Measurements from ENCODE around the gene TRIM66. TPM values are rescaled to one million over a fixed set of nuclear protein-coding genes. Genes with fewer than 3 reads are reported as not detected.

TRIM66 gene
- total RNA-seq, 2 experiments from 2014 or later, result 4.4 to 19.0 TPM

DNA sequence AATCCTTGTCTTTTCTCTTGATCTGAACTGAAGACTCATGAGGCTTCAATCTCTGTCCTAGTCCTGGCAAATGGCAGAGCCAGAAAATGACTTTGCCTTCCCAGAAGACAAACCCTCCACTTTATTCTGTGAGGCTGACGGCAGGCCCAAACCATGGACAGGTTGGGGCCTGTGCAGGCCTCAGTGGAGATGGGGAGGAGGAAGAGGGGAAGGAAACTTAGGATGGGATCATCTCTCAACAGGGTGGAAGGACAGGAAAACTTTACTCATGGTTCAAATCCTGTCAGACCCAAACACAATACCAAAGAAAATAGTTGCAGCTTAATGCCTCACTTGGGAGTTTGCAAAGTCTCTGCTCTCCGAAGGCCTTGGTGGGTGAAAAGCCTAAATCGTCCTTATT, 10.0 kb upstream of the TRIM66 start:
- no TSS peak for BruUV-seq (replicated peaks)
- CTCF ChIA-PET (ENCODE audit: unreplicated experiment), result no interaction called here
- no peaks in the 10 kb centered on the region for H3K9me2 ChIP-seq (ENCODE audit: insufficient read depth, low read length)
- no peak for DNase-seq (ENCODE audit: low spot score)
- H3K9me3 ChIP-seq (ENCODE audit: low read length), result no peaks in the 10 kb centered on the region
- peaks cover 26% of the 10 kb centered on the region; the same call in 1 of the 2 replicates for H3K79me2 ChIP-seq (ENCODE audit: insufficient read depth, low read depth, low read length)
- H3K36me3 ChIP-seq (ENCODE audit: insufficient read depth, low read length), result peaks cover 87% of the 10 kb centered on the region
- peaks cover 26% of the 10 kb centered on the region for H3K4me1 ChIP-seq (ENCODE audit: insufficient read depth, low read length, poor library complexity, severe bottlenecking)
- 0 out of 2 replicates have a peak, but pooled peaks cover 3% of the 10 kb centered on the region for H4K20me1 ChIP-seq (ENCODE audit: insufficient read depth, low read length)
- POLR2A ChIA-PET, result no interaction called here
- H3K4me3 ChIP-seq (ENCODE audit: low read depth, low read length, poor library complexity, severe bottlenecking), result no peak overlapping the region
- intact Hi-C loops (cut with micrococcal nuclease; ENCODE audit: unreplicated experiment), result no loop called here
- H3K4me2 ChIP-seq (ENCODE audit: low read length), result no peak overlapping the region
- TF ChIP-seq, protein P1, sequence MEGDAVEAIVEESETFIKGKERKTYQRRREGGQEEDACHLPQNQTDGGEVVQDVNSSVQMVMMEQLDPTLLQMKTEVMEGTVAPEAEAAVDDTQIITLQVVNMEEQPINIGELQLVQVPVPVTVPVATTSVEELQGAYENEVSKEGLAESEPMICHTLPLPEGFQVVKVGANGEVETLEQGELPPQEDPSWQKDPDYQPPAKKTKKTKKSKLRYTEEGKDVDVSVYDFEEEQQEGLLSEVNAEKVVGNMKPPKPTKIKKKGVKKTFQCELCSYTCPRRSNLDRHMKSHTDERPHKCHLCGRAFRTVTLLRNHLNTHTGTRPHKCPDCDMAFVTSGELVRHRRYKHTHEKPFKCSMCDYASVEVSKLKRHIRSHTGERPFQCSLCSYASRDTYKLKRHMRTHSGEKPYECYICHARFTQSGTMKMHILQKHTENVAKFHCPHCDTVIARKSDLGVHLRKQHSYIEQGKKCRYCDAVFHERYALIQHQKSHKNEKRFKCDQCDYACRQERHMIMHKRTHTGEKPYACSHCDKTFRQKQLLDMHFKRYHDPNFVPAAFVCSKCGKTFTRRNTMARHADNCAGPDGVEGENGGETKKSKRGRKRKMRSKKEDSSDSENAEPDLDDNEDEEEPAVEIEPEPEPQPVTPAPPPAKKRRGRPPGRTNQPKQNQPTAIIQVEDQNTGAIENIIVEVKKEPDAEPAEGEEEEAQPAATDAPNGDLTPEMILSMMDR (conservative IDR thresholded peaks at IDR 0.05; ENCODE audit: low read length), result no peak
- TF ChIP-seq EZH2phosphoT487 (IDR thresholded peaks at IDR 0.05; ENCODE audit: borderline replicate concordance, low read depth, low read length), result no peak
- H3K27ac ChIP-seq (ENCODE audit: low read depth, low read length, poor library complexity, severe bottlenecking), result no peak overlapping the region
- H2AFZ ChIP-seq (ENCODE audit: low read length), result no peak overlapping the region

GRCh38 chr11:8691601-8692000, 9.1 kb upstream of the TRIM66 start:
- CTCF ChIA-PET (ENCODE audit: unreplicated experiment), result no interaction called here
- no peak for DNase-seq (ENCODE audit: low spot score)
- no peak for TF ChIP-seq EZH2phosphoT487 (IDR thresholded peaks at IDR 0.05; ENCODE audit: borderline replicate concordance, low read depth, low read length)
- TF ChIP-seq, protein P1 (conservative IDR thresholded peaks at IDR 0.05; ENCODE audit: low read length), result no peak

More at GRCh38 chr11:8691601-8692000, 9.1 kb upstream of the TRIM66 start:
- intact Hi-C loops (cut with micrococcal nuclease; ENCODE audit: unreplicated experiment), result no loop called here
- POLR2A ChIA-PET, result no interaction called here
- Histone ChIP-seq H3K4me2 (ENCODE audit: low read length) (no peak overlapping the region), H3K4me1 (ENCODE audit: insufficient read depth, low read length, poor library complexity, severe bottlenecking) (peaks cover 34% of the 10 kb centered on the region), H4K20me1 (ENCODE audit: insufficient read depth, low read length) (0 out of 2 replicates have a peak, but pooled peaks cover 3% of the 10 kb centered on the region), H3K36me3 (ENCODE audit: insufficient read depth, low read length) (peaks cover 89% of the 10 kb centered on the region), H3K9me2 (ENCODE audit: insufficient read depth, low read length) (no peaks in the 10 kb centered on the region), H3K4me3 (ENCODE audit: low read depth, low read length, poor library complexity, severe bottlenecking) (no peak overlapping the region), H3K27ac (ENCODE audit: low read depth, low read length, poor library complexity, severe bottlenecking) (no peak overlapping the region), H2AFZ (ENCODE audit: low read length) (no peak overlapping the region), H3K79me2 (ENCODE audit: insufficient read depth, low read depth, low read length) (peaks cover 28% of the 10 kb centered on the region; the same call in 1 of the 2 replicates), H3K9me3 (ENCODE audit: low read length) (no peaks in the 10 kb centered on the region)
- no TSS peak for BruUV-seq (replicated peaks)
